GM20000 (cell line): ENCODE results near the gene SUN1.

Experiments used
- DNase-seq: peaks from one replicate; pipeline ENCODE4 v3.0.0; 2012; ENCODE audit warnings: low spot score
- TF ChIP-seq, protein P1 (sequence below): IDR thresholded peaks from 2 replicates; pipeline ENCODE4 v1.5.1; 2012; ENCODE audit warnings: mild to moderate bottlenecking, control low read depth; ENCODE audit errors: extremely low read depth, missing control alignments

Gene SUN1

DNA sequence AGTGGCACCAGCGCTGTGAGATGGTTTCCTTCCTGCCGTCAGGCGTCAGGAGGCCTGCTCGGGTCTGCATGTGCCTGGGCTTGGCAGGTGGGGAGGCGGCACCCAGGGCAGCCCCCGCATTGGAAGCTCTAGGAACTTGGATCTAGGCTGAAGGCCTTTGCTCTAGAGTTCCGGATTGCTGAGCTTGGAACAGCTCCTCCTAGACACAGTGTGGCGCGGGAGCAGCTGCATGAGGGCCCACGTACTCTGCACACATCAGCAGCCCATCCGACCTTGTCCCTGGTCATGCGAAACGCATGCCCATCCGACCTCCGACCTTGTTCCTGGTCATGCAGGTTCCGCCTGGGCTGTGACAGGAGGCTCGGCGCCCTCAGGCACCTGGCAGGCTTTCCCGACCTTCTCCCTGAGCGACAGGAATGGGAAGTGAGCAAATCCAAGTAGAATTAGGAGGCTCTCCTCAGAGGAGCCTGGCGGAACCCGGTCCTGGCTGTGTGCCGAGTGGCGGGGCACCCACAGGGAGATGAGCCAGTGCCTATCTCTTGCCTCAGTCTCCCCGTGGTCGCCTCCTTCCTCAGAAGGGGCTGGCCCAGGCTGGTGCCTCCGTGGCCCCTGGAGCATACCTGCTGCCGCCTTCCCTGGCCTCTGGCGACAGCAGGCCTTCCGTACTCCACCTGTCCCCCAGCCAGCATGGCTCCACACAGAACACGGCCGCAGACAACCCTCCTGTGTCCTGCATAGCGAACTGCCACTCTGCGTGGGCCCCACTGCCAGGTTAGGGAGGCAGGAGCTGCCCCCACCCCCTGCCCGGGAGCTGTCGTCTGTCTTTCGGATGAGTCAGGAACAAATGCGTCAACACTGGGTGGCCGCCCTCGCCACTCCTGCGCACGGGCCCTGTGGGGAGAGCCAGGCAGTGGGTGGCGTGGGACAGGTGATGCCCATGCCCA, 56.1 kb downstream of the SUN1 start:
- TF ChIP-seq, protein P1, sequence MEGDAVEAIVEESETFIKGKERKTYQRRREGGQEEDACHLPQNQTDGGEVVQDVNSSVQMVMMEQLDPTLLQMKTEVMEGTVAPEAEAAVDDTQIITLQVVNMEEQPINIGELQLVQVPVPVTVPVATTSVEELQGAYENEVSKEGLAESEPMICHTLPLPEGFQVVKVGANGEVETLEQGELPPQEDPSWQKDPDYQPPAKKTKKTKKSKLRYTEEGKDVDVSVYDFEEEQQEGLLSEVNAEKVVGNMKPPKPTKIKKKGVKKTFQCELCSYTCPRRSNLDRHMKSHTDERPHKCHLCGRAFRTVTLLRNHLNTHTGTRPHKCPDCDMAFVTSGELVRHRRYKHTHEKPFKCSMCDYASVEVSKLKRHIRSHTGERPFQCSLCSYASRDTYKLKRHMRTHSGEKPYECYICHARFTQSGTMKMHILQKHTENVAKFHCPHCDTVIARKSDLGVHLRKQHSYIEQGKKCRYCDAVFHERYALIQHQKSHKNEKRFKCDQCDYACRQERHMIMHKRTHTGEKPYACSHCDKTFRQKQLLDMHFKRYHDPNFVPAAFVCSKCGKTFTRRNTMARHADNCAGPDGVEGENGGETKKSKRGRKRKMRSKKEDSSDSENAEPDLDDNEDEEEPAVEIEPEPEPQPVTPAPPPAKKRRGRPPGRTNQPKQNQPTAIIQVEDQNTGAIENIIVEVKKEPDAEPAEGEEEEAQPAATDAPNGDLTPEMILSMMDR, result no peak
- DNase-seq, result no peak

DNA sequence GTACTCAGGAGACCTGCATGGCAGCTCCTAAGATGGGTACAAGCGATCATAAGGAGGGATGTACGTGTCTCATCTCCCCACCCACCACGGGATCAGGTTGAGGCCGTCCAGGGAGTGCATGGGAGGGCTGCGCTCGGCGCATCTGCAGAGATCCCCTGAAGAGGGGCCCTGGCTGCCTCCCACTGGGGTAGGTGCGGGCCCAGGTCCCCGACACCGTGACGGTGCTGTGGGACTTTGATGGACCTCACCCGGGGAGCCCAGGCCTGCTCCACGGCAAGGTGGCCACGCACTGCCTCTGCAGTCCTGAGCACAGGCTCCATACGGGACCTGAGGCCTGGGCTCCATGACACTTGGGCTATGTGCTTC, 56.7 kb downstream of the SUN1 start:
- TF ChIP-seq, protein P1, result no peak
- DNase-seq, result no peak

GRCh38 chr7:889391-889790, 57.1 kb downstream of the SUN1 start:
- DNase-seq, result no peak
- TF ChIP-seq, protein P1, result no peak

- no peak for DNase-seq
- TF ChIP-seq, protein P1, result no peak
Observed at GRCh38 chr7:890868-891267, 58.6 kb downstream of the SUN1 start.

DNA sequence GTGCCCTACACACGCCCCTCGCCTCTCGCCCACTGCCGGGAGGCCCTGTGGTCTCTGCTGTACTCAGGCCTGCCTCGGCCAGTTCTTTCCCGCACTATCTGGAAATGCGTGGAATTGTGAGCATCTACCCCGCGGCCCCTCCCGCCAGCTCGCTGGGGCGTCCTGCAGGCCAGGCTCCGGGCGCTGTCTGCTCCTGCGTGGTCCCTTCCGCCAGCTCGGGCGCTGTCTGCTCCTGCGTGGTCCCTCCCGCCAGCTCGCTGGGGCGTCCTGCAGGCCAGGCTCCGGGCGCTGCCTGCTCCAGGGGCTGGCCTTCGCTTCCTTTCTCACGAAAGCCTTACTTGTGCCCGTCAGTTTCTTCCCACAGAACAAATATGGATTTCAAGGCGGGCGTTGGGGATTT, 59.0 kb downstream of the SUN1 start:
- TF ChIP-seq, protein P1, result no peak
- no peak for DNase-seq

DNA sequence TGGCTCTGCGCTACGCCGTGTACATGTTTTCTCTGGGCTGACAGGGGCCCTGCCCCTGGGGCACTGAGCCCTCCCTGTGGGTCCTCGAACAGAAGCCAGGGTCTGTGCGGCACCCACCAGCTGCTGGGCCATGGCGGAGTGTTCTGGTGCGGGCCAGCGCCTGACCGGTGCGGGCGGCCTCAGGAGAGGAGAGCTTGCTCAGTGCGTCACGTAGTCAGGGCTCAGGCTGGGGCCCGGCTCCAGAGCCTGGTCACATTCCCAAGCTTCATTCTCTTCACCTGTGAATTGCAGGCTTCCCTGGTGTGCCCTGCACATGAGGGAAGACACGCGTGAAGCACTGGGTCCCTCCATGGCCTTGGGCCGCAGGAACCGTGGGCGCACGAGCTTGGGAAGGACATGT, 59.5 kb downstream of the SUN1 start:
- TF ChIP-seq, protein P1, result no peak
- DNase-seq, result no peak

DNA sequence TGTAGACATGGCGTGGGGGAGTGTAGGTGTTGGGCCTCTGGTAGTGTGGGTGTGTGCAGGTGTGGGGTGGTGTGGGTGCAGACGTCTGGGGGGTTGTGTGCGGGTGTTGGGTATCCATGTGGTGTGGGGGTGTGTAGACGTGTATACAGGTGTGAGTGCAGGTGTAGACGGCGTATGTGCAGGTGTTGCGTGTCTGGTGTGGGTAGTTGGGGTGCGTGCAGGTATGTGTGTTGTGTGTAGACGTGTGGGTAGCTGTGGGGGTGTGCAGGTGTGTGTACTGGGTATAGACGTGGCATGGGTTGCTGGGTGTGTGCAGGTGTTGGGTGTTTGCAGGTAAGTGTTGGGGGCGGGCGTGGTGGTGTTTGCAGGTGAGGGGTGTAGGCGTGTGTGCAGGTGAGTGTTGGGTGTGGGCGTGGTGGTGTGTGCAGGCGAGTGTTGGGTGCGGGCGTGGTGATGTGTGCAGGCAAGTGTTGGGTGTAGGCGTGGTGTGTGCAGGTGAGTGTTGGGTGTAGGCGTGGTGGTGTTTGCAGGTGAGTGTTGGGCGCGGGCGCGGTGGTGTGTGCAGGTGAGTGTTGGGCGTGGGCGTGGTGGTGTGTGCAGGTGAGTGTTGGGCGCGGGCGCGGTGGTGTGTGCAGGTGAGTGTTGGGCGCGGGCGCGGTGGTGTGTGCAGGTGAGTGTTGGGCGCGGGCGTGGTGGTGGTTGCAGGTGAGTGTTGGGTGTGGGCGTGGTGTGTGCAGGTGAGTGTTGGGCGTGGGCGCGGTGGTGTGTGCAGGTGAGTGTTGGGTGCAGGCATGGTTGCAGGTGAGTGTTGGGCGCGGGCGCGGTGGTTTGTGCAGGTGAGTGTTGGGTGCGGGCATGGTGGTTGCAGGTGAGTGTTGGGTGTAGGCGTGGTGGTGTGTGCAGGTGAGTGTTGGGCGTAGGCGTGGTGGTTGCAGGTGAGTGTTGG, 60.6 kb downstream of the SUN1 start:
- no peak for DNase-seq
- TF ChIP-seq, protein P1, result no peak
